GM12864 (cell line): ENCODE data around the gene KRT2.

ENCODE experiments used
- DNase-seq: peaks from one replicate; pipeline ENCODE4 v3.0.0-alpha.2; 2011; ENCODE audit warnings: low read depth
- H3K4me3 ChIP-seq: 2 replicates; pipeline ENCODE4 v1.5.1; 2011; ENCODE audit warnings: mild to moderate bottlenecking, low read depth, low read length, control low read depth
- TF ChIP-seq, protein P1 (sequence below): IDR thresholded peaks from 2 replicates; pipeline ENCODE4 v1.5.1; 2011; ENCODE audit warnings: low read depth, mild to moderate bottlenecking, moderate library complexity, low read length, control low read depth, inconsistent platforms; ENCODE audit errors: missing control alignments

KRT2 gene

DNA sequence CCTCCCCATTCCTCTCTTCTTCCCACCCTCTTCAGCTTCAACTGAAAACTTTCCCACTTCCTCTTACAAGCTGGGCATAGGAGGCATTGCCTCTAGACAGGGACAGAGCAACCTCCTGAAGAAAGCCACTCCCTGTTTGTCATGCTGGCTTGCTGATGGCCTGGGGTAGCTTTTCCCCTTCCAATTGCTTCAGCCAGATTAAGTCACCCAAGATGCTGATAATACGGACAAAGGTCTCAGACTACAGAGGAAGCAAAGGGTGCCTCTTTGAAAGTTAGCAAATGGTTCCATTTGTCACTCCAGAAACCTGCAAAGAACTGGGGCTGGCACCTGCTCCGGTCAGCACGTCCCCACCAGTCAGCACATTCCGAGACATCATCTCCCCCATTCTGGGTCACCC, 6.0 kb downstream of the KRT2 start:
- no peak overlapping the region for H3K4me3 ChIP-seq
- TF ChIP-seq, protein P1, sequence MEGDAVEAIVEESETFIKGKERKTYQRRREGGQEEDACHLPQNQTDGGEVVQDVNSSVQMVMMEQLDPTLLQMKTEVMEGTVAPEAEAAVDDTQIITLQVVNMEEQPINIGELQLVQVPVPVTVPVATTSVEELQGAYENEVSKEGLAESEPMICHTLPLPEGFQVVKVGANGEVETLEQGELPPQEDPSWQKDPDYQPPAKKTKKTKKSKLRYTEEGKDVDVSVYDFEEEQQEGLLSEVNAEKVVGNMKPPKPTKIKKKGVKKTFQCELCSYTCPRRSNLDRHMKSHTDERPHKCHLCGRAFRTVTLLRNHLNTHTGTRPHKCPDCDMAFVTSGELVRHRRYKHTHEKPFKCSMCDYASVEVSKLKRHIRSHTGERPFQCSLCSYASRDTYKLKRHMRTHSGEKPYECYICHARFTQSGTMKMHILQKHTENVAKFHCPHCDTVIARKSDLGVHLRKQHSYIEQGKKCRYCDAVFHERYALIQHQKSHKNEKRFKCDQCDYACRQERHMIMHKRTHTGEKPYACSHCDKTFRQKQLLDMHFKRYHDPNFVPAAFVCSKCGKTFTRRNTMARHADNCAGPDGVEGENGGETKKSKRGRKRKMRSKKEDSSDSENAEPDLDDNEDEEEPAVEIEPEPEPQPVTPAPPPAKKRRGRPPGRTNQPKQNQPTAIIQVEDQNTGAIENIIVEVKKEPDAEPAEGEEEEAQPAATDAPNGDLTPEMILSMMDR, result no peak
- DNase-seq, result no peak

DNA sequence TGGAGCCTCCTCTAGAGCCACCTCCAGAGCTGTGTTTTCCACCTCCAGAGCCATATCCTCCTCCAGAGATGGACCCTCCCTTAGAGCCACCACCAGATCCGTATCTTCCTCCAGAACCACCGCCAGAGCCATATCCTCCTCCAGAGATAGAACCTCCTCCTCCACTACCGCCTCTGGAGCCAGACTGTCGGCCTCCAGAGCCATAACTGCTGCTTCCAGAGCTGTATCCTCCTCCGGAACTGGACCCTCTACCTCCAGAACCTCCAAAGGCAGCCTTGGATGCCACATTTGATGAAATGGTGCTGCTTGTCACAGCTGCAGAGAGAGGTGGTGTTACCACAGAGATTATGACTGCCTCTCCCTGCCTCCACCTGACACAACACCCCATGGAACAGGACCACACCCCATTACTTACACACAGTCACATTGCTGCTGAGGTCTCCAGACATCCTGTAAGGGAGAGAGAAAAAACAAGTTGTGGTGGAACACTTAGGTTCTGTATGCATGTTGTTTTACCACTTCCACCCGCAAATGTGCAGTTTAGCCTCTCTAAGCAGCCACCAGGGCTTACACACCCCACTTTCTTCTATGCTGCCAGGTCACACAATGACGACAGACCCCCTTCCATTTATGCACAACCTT, 6.8 kb downstream of the KRT2 start:
- DNase-seq, result no peak
- H3K4me3 ChIP-seq, result no peak overlapping the region
- TF ChIP-seq, protein P1, result no peak

DNA sequence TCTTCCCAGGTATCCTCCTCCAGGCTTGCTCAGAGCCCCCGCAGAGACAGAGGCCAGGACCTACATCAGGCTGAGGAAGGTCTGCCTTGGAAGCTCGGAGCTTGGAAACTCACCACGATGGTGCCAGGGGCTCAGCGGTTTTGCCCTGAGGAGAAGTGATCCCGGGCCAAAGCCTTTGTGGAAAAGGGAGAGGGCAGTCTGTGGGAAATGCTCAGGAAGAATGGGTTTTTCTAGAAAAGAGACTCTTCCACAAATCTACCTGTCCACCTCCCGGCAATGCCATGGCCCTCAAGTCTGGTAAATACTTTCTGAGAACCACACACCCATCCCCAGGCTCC, 8.0 kb downstream of the KRT2 start:
- TF ChIP-seq, protein P1, result no peak
- no peak for DNase-seq
- no peak overlapping the region for H3K4me3 ChIP-seq

DNA sequence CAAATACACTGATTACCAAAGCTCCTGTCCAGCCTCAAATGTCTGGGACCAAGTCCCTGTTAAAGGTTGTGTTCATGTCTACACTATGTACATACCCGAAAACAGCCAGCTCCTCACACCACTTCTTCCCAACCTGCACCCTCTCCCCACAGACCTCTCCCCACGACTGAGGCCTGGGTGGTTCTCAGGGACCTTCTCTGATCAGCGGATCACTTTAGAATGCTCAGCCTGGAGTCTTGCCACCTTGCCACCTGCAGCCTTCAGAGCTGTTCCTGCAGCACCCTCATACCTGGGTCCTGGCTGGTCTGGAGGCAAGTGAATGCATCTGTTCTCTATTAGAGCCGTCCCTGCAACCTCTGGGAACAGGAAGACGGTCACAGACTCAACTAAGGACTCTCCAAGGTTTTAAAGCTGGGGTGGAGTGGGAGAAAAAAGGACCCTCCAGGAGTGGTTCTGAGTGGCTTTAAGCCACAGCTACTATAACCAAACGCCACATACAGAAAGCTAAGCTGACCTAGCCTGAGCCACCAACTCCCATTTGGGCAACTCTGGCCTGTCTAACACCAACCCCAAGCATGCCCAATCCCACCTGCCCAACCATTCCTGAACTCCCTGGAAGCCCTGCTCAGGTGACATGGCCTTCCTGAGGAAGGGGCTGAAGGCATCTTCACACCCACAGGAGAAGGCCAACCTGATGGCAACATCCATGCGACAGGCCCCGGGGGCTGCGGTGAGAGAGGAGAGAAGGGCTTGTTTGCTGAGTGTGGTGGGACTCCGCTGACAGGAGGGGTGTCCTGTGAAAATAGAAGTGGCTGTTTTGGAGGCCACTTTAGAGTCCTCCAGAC, 8.6 kb downstream of the KRT2 start:
- no peak for DNase-seq
- TF ChIP-seq, protein P1, result no peak

DNA sequence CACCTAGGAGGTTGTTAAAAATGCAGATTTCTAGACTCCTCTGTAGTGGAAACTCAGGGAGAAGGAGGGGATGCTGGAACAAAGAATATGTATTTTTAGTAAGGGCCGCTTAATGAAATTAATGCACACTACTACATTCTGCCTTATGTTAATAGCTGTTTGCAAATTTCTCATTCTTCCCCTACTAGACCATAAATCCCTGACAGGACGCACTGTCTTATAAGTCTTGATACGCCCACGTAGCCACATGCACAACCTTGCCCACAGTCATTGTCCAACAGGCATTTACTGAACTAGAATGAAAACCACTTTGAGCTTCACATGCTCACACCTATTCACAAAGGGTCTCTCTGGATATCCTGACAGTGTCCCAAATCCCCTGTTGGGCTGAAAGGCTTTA, 10.5 kb downstream of the KRT2 start:
- no peak for DNase-seq
- TF ChIP-seq, protein P1, result no peak
- H3K4me3 ChIP-seq, result no peak overlapping the region

More for the DNA sequence above, 8.6 kb downstream of the KRT2 start:
- H3K4me3 ChIP-seq, result no peak overlapping the region

DNA sequence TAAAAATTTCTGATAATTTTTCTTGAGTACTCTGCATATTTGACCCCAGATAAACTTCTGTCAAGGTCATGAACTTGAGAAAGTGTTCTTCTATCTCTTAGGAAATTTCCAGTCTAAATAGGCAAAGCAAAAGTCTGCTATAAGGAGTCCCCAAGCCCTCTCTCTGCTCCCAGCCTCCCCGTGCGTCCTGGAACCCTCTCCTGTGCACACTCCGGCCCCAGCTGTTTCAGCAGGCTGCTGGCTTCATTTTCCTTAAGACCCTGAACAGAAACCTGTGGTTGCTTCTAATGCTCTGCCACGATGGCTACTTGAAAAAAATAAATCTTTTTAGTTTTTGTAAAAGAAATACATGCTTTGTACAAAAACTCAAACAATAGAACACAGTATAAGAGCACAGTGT, 14.7 kb downstream of the KRT2 start:
- TF ChIP-seq, protein P1, result no peak
- H3K4me3 ChIP-seq, result no peak overlapping the region
- DNase-seq, result no peak
